ENCODE data around the gene ASTL. TPM values are rescaled to one million over a fixed set of nuclear protein-coding genes. Genes with fewer than 3 reads are reported as not detected.

Gene ASTL
- total and polyA plus RNA-seq, 8 donors = 0.08 TPM; not detected in 7

GRCh38 chr2:96135621-96136020 is 2.7 kb downstream of the ASTL start:
- TF ChIP-seq EP300 (IDR thresholded peaks at IDR 0.05) (no peak), POLR2A (IDR thresholded peaks at IDR 0.05) (no peak), POLR2AphosphoS5 (IDR thresholded peaks at IDR 0.05) (no peak)
- TF ChIP-seq, protein P1, sequence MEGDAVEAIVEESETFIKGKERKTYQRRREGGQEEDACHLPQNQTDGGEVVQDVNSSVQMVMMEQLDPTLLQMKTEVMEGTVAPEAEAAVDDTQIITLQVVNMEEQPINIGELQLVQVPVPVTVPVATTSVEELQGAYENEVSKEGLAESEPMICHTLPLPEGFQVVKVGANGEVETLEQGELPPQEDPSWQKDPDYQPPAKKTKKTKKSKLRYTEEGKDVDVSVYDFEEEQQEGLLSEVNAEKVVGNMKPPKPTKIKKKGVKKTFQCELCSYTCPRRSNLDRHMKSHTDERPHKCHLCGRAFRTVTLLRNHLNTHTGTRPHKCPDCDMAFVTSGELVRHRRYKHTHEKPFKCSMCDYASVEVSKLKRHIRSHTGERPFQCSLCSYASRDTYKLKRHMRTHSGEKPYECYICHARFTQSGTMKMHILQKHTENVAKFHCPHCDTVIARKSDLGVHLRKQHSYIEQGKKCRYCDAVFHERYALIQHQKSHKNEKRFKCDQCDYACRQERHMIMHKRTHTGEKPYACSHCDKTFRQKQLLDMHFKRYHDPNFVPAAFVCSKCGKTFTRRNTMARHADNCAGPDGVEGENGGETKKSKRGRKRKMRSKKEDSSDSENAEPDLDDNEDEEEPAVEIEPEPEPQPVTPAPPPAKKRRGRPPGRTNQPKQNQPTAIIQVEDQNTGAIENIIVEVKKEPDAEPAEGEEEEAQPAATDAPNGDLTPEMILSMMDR (IDR thresholded peaks at IDR 0.05) = no peak
- Histone ChIP-seq H3K4me3 (no peak overlapping the region), H3K36me3 (no peaks in the 10 kb centered on the region), H3K4me1 (peaks cover 0 to 13% (median 5%) of the 10 kb centered on the region in 4 donors), H3K27ac (no peak overlapping the region), H3K9me3 (no peaks in the 10 kb centered on the region), H3K27me3 (peaks cover 0 to 28% (median 0%) of the 10 kb centered on the region in 3 donors)
- intact Hi-C loops (cut with DNase I; ENCODE audit: low total_unique reads) = no loop called here
- no peak for DNase-seq
- 70 to 91% (median 79%) methylated on average over 3 to 5 of the region's 5 CpGs for WGBS, 5 donors

- peaks cover 0 to 28% (median 0%) of the 10 kb centered on the region in 3 donors for H3K27me3 ChIP-seq
- no peak overlapping the region for H3K27ac ChIP-seq
- peaks cover 0 to 13% (median 5%) of the 10 kb centered on the region in 4 donors for H3K4me1 ChIP-seq
- H3K36me3 ChIP-seq = no peaks in the 10 kb centered on the region
- DNase-seq = no peak
- WGBS, 5 donors = 83 to 90% (median 87%) methylated on average over 9 of the region's 9 CpGs
- intact Hi-C loops (cut with DNase I; ENCODE audit: low total_unique reads) = no loop called here
- no peak overlapping the region for H3K4me3 ChIP-seq
- H3K9me3 ChIP-seq = no peaks in the 10 kb centered on the region
- TF ChIP-seq POLR2AphosphoS5 (IDR thresholded peaks at IDR 0.05) (no peak), EP300 (IDR thresholded peaks at IDR 0.05) (no peak)
Measured at GRCh38 chr2:96135171-96135570, 3.1 kb downstream of the ASTL start.

DNA sequence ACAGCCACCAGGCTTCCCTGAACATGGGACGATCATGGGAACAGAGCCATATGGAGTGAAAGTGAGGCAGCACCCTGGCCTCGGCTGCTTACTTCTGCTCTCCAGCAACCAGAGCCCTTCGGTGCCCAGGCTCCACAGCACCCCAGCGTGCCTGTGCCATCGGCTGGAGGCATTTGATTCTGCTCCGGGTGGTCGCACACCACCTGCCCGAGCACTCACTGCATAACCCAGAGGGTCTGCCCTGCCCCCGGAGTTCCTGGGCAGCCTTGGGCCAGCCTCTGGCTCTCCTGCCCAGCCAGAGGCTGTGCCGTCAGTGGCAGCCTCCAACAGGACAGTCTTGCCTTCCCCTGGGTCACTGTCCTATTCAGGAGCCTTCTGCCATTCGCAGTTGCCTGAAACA is 3.9 kb downstream of the ASTL start:
- intact Hi-C loops (cut with DNase I; ENCODE audit: low total_unique reads) = no loop called here
- DNase-seq = no peak
- WGBS, 5 donors = 78 to 88% (median 86%) methylated on average over 6 to 11 of the region's 11 CpGs
- Histone ChIP-seq H3K27ac (no peak overlapping the region), H3K36me3 (no peaks in the 10 kb centered on the region), H3K27me3 (peaks cover 0 to 28% (median 0%) of the 10 kb centered on the region in 3 donors), H3K9me3 (no peaks in the 10 kb centered on the region), H3K4me3 (no peak overlapping the region), H3K4me1 (peaks cover 0 to 13% (median 5%) of the 10 kb centered on the region in 4 donors)
- TF ChIP-seq EP300 (IDR thresholded peaks at IDR 0.05) = no peak

GRCh38 chr2:96131813-96132745 is 6.2 kb downstream of the ASTL start:
- TF ChIP-seq POLR2A (IDR thresholded peaks at IDR 0.05) (no peak), EP300 (IDR thresholded peaks at IDR 0.05) (no peak), POLR2AphosphoS5 (IDR thresholded peaks at IDR 0.05) (no peak)
- TF ChIP-seq, protein P1 (IDR thresholded peaks at IDR 0.05) = no peak
- Histone ChIP-seq H3K27ac (no peak overlapping the region), H3K36me3 (no peaks in the 10 kb centered on the region), H3K4me3 (no peak overlapping the region), H3K27me3 (peaks cover 0 to 13% (median 0%) of the 10 kb centered on the region in 3 donors), H3K9me3 (no peaks in the 10 kb centered on the region), H3K4me1 (no peaks in the 10 kb centered on the region)
- WGBS, 5 donors = 87 to 95% (median 92%) methylated on average over 16 to 26 of the region's 26 CpGs
- DNase-seq = no peak
- intact Hi-C loops (cut with DNase I; ENCODE audit: low total_unique reads) = no loop called here

DNA sequence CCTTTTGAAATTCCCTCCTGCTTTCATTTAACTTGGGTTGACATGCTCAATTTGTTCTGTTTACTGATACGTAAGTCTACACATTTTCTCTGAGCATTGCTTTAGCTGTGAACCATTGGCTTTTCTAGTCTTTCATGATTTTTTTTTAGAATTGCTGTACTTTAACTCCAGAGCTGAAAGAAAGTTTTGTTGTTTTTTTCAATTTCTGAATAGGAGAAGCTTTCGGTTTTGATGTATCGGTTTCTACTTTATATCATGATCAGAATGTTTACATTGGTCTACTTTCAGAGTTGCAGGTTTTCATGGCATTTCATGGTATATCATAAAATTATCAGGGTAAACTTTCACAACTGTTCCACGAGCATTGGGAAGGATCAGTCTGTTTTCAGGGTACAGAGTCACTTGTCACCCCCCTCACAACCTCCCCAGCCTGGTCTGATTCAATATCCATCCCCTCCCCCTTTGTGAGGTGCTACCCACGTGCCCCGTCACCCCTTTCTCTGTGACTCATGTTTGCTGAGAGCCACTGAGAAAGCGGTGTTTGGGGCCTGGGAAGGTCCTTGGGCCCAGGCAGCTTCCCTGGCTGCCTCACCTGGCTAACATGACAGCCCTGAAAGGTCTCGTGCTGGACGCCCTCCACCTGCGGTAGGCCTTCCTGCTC is 7.0 kb downstream of the ASTL start:
- intact Hi-C loops (cut with DNase I; ENCODE audit: low total_unique reads) = no loop called here
- 52 to 61% (median 59%) methylated on average over 10 of the region's 10 CpGs for whole genome bisulfite sequencing, 5 donors
- no peak overlapping the region for H3K27ac ChIP-seq
- no peak overlapping the region for H3K4me3 ChIP-seq
- H3K9me3 ChIP-seq = no peaks in the 10 kb centered on the region
- H3K4me1 ChIP-seq = no peaks in the 10 kb centered on the region
- peaks cover 0 to 9% (median 0%) of the 10 kb centered on the region in 3 donors for H3K27me3 ChIP-seq
- no peak for DNase-seq
- TF ChIP-seq POLR2AphosphoS5 (IDR thresholded peaks at IDR 0.05) = no peak
- TF ChIP-seq POLR2A (IDR thresholded peaks at IDR 0.05) = no peak
- TF ChIP-seq EP300 (IDR thresholded peaks at IDR 0.05) = no peak
- TF ChIP-seq, protein P1 (IDR thresholded peaks at IDR 0.05) = no peak
- no peaks in the 10 kb centered on the region for H3K36me3 ChIP-seq
